GM19351 (cell line): Measurements from ENCODE around the gene MED6.

Experiments used
- ATAC-seq: cut with Tn5 transposase; IDR thresholded peaks from one replicate; pipeline ENCODE4 v1.9.1; 2021; ENCODE audit warnings: mild to moderate bottlenecking, moderate library complexity; ENCODE audit not compliant: unreplicated experiment

Gene MED6, protein sequence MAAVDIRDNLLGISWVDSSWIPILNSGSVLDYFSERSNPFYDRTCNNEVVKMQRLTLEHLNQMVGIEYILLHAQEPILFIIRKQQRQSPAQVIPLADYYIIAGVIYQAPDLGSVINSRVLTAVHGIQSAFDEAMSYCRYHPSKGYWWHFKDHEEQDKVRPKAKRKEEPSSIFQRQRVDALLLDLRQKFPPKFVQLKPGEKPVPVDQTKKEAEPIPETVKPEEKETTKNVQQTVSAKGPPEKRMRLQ

DNA sequence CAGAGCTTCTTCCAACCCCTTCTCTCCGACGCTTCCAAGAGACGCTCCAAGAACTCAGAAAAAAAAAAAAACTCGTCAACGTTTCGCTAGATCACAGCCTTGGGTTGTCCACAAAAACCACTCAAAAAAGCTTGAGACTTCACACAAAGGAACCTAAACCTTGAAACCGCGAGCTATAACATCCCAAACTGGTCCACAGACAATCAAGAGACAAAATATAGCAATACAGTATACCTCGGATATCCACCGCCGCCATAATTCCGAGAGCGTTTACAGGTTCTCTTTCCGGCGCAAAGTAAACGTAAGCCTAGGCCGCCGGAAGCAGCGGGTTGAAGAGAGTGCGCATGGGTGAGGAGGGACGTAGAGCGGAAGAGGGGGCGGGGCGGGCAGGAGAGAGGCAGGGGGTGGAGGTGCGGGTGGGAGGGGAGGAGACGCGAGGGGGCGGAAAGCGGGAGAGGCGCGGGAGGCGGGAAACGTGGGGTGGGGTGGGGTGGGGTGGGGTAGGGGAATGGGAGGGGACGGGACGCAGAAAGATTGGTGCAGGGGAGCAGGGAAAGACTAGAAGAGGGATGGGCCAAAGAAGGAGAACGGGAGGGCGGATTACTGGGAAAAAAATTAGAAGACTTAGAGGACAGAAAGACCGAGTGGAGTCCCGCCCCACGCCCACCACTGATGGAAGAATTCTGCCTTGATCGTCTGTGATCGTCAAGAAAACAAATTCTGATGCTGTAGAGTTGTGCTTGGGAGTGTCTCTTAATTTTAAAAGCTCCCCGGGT, at the start of gene MED6:
Gene MED6, minus strand, starts transcription at position 274 of the 776 bp plus-strand sequence. Its CDS starts 18 bp downstream, at position 256.
- ATAC-seq: peak; percentile 91

DNA sequence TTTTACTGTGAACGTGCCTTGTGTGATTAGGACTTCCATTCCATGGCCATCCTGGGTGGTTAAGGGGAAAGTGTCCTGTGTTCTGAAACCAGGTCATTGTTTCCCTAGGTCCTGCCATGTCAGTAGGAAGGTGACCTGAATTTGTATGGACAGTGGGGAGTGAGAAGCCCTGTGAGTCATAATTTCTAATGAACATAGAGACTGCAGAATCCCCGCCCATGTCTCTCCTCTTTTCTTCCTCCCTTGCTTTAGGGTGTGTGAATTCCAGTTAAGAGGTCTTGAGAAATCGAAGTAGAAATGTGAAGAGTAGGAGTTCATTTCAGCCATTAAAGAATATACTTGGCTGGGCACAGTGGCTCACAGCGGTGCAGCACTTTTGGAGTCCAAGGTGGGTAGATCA, 49.3 kb upstream of the MED6 start:
- ATAC-seq: no peak

DNA sequence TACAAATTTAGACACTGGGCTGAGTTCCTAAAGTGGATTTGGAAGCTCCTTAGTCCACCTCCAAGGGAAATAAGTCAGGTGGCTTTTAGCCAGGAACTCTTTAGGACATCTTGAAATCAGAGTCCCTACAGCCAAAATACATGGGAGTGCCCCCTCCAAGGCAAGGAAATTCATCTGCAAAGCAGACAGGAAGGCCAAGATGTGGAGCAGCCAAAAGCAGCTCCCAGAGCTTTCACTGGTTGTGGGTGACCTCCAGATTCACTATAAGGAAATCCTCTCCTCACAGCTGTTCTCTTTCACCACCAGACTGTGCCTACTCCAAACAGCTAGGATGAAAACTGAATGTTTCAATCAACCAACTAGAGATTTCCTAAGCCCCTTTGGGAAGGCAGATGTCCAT, 47.9 kb upstream of the MED6 start:
- ATAC-seq: no peak

DNA sequence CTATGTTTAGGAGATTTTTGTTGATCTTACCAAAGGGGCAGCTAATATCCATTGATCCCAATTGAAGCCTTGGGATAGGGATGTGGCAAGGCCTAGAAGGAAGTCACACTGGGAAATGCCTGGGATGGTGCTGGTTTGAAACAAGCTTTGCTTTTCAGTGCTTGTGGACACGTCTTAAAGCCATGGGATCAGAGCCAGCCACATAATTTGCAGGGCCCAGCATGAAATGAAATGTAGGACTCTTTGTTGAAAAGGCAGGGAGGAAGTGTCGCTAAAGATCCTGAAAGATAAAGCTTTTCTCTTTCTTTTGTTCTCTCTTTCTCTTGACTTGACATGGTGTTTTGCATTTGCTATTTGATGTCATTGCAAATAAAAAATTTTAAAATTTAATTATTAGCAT, 46.2 kb upstream of the MED6 start:
- ATAC-seq: no peak

DNA sequence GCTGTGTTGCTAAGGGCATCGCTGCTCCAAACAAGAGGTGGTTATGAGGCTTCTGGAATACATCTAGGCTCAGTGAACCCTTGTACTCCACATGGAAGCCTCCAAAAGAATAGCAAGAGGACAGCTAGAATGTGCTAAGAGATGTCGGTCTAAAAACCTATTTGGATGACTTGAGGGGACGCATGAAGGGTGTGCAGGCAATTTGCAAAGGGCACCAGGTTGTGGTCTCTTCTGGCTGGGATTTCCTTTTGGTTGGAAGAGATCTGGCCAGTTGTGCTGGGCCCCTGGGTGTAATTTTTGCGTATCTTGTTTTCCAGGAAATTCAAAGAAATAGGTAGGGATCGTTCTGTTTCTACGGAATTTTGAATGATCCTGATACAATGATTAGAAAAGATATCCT, 45.4 kb upstream of the MED6 start:
- no peak for ATAC-seq

DNA sequence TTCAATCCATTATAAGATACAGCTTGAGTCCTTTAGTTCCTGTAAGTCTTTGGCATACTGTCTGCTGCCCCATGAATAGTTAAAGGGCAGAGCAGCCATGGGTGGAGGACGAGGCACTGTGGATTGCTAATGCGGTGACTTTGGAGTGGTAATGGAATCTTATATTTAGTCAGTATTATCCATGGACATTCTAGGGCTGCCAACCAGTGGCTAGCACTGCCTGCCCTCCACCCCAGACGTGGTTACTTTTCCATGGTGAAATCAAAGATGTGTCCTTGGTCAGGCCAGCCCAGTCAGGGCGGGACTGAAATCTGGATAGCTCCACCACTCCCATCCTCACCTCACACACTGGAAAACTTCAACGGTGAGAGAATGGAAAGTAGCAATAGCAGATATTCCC, 43.5 kb upstream of the MED6 start:
- no peak for ATAC-seq

DNA sequence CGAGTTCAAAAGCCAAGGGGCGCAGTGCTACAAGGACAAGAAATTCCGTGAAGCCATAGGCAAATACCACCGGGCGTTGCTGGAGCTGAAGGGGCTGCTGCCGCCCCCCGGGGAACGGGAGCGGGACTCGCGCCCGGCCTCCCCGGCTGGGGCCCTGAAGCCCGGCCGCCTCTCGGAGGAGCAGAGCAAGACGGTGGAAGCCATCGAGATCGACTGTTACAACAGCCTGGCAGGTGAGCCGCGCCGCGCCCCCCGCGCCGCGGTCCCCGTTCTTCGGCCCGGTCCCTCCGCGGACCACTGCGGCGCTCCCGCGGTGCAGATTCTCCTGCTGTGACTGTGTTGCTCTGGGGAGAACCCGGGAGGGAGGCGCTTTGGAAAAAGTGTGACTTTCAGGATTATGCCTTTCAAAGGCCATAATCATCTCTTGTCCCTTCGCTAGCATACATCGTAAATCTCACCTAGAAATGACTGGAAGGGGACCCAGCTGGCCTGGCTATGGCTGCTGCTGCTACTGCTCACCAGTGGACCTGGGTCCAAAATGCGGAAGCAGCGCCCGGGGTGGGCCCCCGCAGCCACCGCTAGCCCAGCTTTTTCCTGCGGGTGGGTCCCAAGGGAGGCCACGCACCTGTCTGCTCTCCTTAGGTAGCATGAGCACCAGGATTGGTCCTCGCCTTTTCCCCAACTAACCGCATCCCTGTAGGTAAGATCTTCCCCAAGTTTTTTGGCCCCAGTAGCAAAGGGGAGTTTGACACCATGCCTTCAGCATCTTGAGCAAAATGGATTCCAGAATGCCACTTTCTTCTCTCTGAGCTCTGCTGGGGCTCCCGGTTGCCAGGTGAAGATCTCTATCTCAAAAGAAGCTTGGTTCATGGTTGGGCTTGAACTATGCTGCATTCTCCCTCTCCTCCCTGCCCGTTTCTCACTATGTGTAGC, 42.1 kb upstream of the MED6 start:
- no peak for ATAC-seq

DNA sequence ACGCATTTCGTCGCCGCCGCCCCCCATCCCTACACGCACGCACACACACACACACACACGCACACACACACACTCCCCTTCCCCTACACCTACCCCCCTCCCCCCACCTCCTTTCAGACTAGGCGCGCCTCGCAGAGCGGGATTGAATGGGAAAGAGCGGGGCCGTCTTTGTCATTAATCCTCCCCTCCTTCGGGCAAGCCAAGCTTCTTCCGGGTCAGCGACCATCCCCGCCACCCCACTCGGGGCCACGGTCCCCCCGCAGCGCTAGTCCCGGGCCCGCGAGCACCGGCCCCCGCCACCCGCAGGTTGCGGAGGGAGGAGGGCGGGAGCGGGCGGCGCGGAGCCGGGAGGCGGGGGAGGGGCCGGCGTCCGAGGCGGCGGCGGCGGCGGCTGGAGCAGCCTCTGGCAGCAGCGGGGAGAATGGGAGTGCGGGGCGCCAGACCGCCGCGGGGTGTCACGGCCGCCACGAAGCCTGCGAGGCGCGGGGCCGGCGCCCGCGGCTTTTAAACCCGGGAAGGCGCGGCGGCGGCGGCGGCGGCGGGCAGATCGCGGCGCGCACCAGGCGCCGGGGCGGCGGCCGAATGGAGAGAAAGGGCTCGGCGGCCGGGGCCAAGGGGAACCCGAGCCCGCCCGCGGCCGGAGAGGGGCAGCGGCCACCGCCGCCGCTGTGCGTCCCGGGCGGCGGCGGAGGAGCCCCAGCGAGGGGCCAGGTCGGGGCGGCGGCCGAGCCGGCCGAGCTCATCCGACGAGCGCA, 41.3 kb upstream of the MED6 start, which contains the start of gene TTC9:
Gene TTC9, plus strand, starts transcription at position 369 of the 755 bp plus-strand sequence. Its CDS starts 214 bp downstream, at position 583.
- ATAC-seq: no peak

DNA sequence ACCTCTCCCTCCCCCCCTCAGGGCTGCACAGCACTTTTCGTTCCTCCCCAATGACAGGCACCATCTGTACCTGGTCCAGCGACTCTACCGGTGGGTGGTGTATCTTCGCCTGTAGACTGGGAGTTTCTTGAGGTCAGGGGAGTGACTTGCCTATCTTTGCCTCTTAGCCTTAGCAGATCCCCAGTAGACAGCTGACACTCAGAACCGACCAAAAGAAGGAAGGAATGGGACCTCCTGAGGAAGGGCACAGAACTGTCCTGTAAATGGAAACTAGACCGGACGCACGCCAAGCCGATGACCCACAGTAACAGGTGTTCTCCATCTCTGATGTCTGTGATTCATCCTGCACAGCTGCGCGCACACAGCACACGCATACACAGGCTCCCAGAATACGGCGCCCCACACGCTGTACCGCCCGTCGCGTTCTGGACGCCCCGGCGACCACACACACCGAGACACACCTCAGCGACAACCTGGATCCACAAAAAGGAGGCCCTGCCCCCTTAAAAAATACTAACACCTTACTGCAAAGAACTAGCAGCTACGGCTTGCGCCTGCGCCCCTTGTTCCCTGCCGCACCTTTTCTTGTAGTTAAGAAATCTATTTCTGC, 40.6 kb upstream of the MED6 start:
- ATAC-seq: peak; percentile 58

DNA sequence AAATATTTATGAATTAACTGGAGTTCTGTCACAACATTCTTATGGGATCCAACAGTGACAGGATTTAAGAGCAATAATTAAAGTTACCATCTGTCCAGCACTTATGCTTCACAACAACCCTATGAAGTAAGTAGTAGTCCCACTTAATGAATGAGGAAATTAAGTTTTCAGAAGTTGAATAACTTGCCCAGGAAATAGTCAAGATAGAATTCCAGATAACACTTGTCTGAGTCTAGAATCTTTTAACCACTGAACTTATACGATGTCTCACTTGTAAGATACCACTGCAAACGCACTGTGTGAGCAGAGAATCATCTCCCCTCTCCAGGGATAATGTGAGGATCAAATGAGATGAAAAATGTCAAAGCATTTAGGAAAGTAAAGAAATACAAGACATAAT, 38.0 kb upstream of the MED6 start:
- ATAC-seq: no peak

DNA sequence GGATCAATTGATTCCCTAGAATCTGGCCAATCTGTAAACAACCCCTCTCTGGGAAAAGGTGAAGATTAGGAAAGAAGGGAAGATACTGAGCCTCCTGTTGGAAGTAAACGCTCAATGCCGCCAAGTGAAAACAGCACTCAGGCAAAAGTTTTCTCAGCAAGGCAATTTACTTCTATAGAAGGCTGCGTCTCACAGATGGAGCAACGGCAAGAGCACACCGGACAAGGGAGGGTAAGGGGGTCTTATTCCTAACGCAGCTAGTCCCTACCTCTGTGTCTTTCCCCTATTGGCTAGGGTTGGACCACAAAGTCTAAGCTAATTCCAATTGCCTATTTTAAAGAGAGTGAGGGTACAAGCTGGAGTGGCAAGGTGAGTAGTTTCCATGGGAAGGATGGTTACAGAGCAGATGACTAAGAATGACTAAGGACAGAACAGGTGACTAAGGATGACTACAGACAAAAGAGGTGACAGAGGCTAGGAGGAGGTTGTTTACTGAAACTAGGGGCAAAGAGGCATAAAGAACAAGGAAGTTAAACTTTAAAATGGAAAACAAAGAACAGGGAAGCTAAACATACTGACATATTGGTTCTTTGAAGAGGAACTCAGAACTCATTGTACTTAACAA, 35.6 kb upstream of the MED6 start:
- no peak for ATAC-seq

DNA sequence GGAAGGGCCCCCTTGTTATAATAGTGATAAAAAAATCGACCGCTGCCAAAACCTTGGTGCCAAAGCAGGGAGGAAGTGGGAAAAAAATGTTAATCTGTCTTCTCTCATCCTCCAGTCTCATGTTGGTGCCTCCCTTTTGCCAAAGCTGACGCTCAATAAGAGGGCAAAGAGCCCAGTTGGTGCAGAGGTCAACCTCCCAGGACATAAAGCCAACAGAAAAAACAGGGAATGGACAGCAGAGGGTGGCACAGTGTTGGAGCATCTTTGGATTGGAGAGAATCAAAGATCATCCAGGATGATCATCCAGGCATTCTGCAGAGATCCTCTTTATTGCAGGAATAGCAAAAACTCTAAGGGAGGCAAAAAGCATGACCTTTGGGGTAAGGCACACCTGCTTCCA, 31.5 kb upstream of the MED6 start:
- ATAC-seq: no peak

DNA sequence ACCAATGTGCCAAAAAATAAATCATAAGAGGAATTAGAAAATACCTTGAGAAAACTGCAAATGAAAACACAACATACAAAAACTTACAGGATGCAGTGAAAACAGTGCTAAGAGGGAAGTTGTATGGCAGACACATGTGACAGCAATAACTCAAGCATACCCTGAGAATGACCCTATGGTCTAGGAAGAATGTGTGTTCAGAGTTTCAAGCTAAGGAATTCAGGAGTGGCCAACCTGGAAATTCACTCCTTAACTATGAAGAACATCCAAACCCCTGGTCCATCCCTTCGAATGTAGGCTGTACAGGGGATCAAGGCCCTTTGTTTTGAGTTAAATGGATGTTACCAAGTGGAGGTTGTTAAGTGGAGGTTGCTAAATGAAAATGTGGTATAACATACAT, 24.5 kb upstream of the MED6 start:
- no peak for ATAC-seq

DNA sequence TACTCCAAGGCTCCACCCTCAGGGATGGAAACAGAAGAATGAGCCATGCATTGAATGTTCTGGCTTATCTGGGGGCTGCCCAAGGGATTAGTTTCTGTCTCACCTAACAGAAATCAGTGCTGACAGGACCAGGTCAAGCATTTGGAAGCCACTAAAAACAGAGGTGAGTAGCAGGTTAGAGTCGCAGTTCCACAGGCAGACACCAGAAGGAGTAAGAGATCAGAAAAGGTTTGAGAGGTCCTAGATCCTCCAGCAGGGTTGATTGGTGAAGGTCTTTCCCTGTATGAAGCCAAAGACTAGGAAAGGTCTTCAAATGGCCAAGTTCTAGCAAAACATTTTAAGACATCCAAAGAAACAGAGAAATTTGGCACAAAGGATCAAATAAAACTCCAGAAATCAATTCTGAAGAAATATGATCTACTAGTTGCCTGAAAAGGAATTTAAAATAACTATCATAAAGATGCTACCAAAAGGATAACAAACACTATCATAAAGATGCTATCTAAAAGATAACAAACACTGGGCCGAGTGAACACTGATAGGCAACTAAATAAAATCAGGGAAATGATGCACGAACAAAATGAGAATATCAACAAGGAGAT, 21.8 kb upstream of the MED6 start:
- no peak for ATAC-seq

DNA sequence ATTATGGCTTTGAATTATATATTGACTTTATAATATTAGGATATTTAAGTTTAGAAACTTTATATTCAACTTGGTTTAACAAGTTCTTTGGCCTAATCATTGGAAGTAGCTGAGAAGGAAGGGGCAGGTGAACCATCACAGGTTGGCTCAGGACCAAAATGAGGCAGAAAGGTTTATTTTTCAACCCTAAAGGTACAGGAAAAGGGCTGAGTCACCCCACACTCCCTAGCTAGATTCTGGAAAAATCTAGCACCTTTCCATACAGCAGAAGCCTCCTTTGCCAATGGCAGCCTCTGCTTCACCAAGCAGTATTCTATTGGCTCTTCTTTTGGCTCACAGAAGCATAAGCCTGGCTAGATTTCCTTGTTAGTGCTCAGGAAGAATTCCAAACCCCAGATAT, 19.3 kb upstream of the MED6 start:
- ATAC-seq: no peak

DNA sequence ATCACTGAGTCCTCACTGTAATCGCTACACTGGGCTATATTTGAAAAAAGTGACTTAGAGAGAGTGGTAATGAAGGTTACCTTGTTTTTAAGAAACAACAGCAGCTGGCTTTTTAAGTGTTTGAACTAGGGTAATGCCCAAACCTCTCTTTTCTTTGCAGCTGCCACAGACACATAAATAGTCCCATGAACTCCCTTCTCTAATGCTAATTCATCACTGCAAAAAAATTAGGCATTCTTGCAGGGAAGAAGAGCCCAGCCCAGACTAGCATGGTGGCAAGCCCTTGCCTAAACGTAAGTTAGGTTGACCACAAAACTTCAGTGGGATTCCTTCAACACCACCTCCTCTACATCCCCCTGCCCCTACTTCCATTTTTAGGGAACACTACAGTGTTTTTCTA, 17.9 kb upstream of the MED6 start:
- no peak for ATAC-seq

DNA sequence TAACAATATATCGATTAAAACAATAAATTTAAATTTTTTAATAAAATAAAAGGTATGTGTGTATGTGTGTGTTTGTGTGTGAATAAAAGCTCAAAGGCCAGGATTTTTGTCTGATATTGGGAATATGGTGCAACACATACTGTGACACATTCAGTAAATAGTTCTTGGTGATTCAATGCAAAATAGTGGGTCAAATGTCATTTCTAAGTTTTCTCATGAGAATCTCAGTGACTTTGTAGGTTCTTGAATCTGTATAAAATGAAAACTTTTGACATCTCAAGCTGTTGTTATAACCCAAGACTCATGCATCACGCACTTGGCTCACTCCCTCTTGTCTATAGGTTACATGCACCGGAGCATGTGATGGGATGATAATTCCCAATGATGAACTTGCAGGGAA, 16.2 kb upstream of the MED6 start:
- no peak for ATAC-seq

DNA sequence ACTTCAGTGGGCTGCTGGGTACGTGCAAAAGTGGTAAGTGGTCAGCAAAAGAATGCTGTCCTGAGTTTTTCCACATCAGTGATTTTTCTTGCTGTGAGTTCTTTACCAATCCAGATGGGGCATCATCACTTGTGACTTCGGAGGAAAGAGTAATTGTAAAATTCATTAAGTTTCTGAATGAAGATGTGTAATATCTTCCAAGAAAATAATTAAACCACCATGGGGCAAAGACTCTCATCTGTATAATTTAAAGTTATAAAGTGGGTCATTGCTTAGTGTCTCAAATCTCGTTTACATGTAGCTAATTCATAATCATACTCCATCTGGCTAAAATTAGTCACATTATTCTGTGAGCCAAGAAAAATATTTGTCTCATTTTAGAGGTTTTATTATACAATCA, 10.8 kb upstream of the MED6 start:
- no peak for ATAC-seq

DNA sequence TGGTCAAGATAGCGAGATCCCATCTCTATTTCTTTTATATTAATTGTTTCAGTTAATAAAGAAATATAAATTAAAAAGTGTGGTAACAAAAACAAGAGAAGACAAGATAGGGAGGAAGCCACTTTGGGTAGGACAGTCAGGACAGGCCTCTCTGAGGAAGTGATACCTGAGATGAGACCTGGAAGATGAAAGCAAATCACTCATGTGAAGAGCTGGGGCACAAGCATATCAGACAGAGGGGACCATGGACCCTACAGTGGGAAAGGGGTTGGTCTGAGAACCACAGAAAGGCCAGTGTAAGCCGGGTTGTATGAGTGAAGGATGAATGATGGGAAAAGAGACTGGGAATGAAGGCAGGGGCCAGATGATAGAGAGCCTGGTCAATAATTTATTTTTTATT, 1.8 kb upstream of the MED6 start:
- no peak for ATAC-seq
